Activated CD4-positive, alpha-beta T cell treated with anti-CD3 and anti-CD28 coated beads for 36 hours (primary cell): ENCODE data around the gene FFAR2. TPM values are rescaled to one million over a fixed set of nuclear protein-coding genes. Genes with fewer than 3 reads are reported as not detected.
"Not testable (repeated sequence)": the region's sequence is repeated elsewhere in the genome, so short reads cannot be mapped to it uniquely, and the experiment has no call there.

Experiments
- ATAC-seq: fragments of 200-7000 bp; cut with Tn5 transposase; one replicate; pipeline ENCODE4 v1.10.0; 2021; ENCODE audit warnings: mild to moderate bottlenecking, moderate library complexity
- CTCF ChIA-PET: fragments of 350-600 bp; sonication (Branson Sonifier 250); formaldehyde crosslinking; loops from one replicate; lab custom pipeline; 2021; ENCODE audit warnings: antibody characterized with exemption; lab: Charles Lee
- POLR2A ChIA-PET: fragments of 350-600 bp; sonication (Branson Sonifier 250); formaldehyde crosslinking; loops from one replicate; lab custom pipeline; 2021; ENCODE audit warnings: antibody characterized with exemption, inconsistent platforms; lab: Charles Lee
- DNase-seq: peaks from one replicate; pipeline ENCODE4 v3.0.0-alpha.2; 2020
- H3K27ac Mint-ChIP-seq: one replicate; pipeline ENCODE4 v1.8.0; 2021; ENCODE audit warnings: mixed read lengths
- H3K27me3 Mint-ChIP-seq: one replicate; pipeline ENCODE4 v1.8.0; 2021; ENCODE audit warnings: mixed read lengths
- H3K36me3 Mint-ChIP-seq: one replicate; pipeline ENCODE4 v1.8.0; 2021; ENCODE audit warnings: low read depth, mixed read lengths
- H3K4me1 Mint-ChIP-seq: one replicate; pipeline ENCODE4 v1.8.0; 2021; ENCODE audit warnings: mixed read lengths
- H3K4me3 Mint-ChIP-seq: one replicate; pipeline ENCODE4 v1.8.0; 2021; ENCODE audit warnings: mild to moderate bottlenecking, moderate library complexity, mixed read lengths
- H3K9me3 Mint-ChIP-seq: one replicate; pipeline ENCODE4 v1.8.0; 2021; ENCODE audit warnings: low read depth, mixed read lengths
- intact Hi-C, 2 experiments: fragments of 100-400 bp; cut with DNase I in 1 of 2; cut with micrococcal nuclease in 1 of 2; formaldehyde crosslinking; loops; one replicate each; pipeline versions ENCODE4 v1.14.2 to v1.15.1; 2022 to 2024; cut with DNase I, micrococcal nuclease
- total RNA-seq, 2 experiments: library from RNA; stranded (reverse); gene quantifications; one replicate each; pipeline ENCODE4 v1.2.3, GENCODE V29; 2021

The FFAR2 gene
- not detected for total RNA-seq

GRCh38 chr19:35447606-35448469, at the start of gene FFAR2:
Gene FFAR2 (plus strand): TSS chr19:35448257. CDS start chr19:35449715, 1,458 bp downstream.
- no peak for ATAC-seq
- CTCF ChIA-PET, result interaction anchor here (0.6 to 1.1 kb wide), 3 partner anchors 24 to 47 kb away, joined by 3 to 4 read pairs (median 3); no protein-coding TSS in a partner anchor
- H3K4me1 Mint-ChIP-seq, result peaks cover 44% of the 10 kb centered on the region
- peaks cover 21% of the 10 kb centered on the region for H3K27me3 Mint-ChIP-seq
- POLR2A ChIA-PET, result interaction anchor here (0.6 to 0.7 kb wide), 2 partner anchors 72 to 247 kb away, joined by 3 to 6 read pairs; no protein-coding TSS in a partner anchor
- no peaks in the 10 kb centered on the region for H3K9me3 Mint-ChIP-seq
- intact Hi-C loops, result no loop called here
- no peak within 1 kb of the TSS for H3K4me3 Mint-ChIP-seq
- no peak within 1 kb of the TSS for H3K27ac Mint-ChIP-seq
- no peaks in the 10 kb centered on the region for H3K36me3 Mint-ChIP-seq
- DNase-seq, result no peak

GRCh38 chr19:35398570-35398969, 49.5 kb upstream of the FFAR2 start:
- Mint-ChIP-seq H3K9me3 (no peaks in the 10 kb centered on the region), H3K27me3 (peaks cover 2% of the 10 kb centered on the region), H3K4me3 (no peak overlapping the region), H3K4me1 (peaks cover 2% of the 10 kb centered on the region), H3K36me3 (no peaks in the 10 kb centered on the region), H3K27ac (no peak overlapping the region)
- DNase-seq, result no peak
- intact Hi-C loops, result no loop called here
- POLR2A ChIA-PET, result no interaction called here
- ATAC-seq, result no peak
- CTCF ChIA-PET, result no interaction called here

GRCh38 chr19:35399231-35399630, 48.8 kb upstream of the FFAR2 start:
- H3K9me3 Mint-ChIP-seq, result no peaks in the 10 kb centered on the region
- H3K27me3 Mint-ChIP-seq, result no peaks in the 10 kb centered on the region
- no peaks in the 10 kb centered on the region for H3K36me3 Mint-ChIP-seq
- DNase-seq, result no peak
- CTCF ChIA-PET, result no interaction called here
- ATAC-seq, result no peak
- POLR2A ChIA-PET, result no interaction called here
- H3K4me1 Mint-ChIP-seq, result peaks cover 2% of the 10 kb centered on the region
- intact Hi-C loops, result no loop called here
- no peak overlapping the region for H3K4me3 Mint-ChIP-seq
- H3K27ac Mint-ChIP-seq, result no peak overlapping the region

DNA sequence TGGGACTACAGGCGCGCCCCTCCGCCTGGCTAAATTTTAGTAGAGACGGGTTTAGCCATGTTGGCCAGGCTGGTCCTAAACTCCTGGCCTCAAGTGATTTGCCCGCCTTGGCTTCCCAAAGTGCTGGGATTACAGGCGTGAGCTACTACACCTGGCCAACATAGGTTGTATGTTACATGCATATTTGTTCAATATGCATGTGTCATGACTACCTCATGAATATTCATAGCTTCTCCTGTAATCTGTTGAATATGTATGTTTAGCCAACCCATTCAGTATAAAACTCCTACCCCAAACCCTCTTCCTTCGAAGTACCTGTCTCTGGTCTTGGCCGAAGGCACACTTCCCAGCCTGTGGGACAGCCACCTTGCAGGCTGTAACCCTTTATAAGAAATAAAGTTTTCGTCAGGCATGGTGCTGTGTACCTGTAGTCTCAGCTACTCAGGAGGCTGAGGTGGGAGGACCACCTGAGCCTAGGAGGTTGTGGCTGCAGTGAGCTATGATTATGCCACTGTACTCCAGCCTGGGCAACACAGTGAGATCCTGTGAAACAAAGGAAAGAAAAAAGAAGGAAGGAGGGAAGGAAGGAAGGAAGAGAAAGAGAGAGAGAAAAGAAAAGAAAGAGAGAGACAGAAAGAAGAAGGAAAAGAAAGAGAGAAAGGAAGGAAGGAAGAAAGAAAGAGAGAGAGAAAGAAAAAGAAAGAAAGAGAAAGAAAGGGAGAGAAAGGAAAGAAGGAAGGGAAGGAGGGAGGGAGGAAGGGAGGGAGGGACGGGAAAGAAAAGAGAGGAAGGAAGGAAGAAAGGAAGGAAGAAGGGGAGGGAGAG, 47.9 kb upstream of the FFAR2 start:
- CTCF ChIA-PET, result no interaction called here
- no peak overlapping the region for H3K4me3 Mint-ChIP-seq
- DNase-seq (no peak), ATAC-seq (no peak)
- no peaks in the 10 kb centered on the region for H3K9me3 Mint-ChIP-seq
- no peak overlapping the region for H3K27ac Mint-ChIP-seq
- no peaks in the 10 kb centered on the region for H3K27me3 Mint-ChIP-seq
- intact Hi-C loops, result loop anchor here in 1 of 2 experiments (5.0 kb wide), 1 partner anchor 62 kb away; no protein-coding TSS in a partner anchor
- H3K4me1 Mint-ChIP-seq, result peaks cover 9% of the 10 kb centered on the region
- no peaks in the 10 kb centered on the region for H3K36me3 Mint-ChIP-seq
- POLR2A ChIA-PET, result no interaction called here

DNA sequence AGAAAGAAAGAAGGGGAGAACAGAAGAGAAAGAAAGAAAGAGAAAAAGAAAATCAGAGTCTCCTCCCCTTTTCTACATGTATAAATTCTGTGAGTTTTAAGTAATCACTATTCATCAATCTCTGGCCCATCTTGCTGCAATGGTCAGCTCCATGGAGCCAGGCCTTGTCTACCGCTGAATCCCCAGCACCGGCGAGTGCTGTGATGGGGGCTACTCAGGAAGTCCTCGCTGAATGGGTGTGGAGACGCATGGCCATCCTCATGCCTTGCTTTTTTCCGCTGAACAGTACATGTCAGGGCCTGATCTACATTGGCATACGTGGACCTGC, 47.3 kb upstream of the FFAR2 start:
- Mint-ChIP-seq H3K4me1 (peaks cover 14% of the 10 kb centered on the region), H3K36me3 (no peaks in the 10 kb centered on the region), H3K27ac (no peak overlapping the region), H3K27me3 (no peaks in the 10 kb centered on the region), H3K9me3 (no peaks in the 10 kb centered on the region), H3K4me3 (no peak overlapping the region)
- ChIA-PET POLR2A (no interaction called here), CTCF (interaction anchor here (0.6 to 1.0 kb wide), 2 partner anchors 17 to 48 kb away, joined by 3 read pairs; no protein-coding TSS in a partner anchor)
- intact Hi-C loops, result loop anchor here in 1 of 2 experiments (5.0 kb wide), 1 partner anchor 62 kb away; no protein-coding TSS in a partner anchor
- ATAC-seq, result no peak
- no peak for DNase-seq

DNA sequence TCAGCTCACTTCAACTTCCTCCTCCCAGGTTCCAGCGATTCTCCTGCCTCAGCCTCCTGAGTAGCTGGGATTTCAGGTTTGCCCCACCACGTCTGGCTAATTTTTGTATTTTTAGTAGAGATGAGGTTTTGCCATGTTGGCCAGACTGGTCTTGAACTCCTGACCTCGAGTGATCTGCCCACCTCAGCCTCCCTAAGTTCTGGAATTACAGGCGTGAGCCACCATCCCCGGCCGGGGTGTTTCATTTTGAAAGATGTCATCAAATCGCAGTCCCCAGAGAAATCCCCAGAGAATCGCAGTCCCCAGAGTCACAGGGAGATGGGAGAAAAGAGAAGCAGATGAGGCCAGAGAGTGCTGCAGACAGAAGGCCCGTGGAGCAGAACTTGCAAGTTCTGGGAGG, 46.6 kb upstream of the FFAR2 start:
- intact Hi-C loops, result loop anchor here in 1 of 2 experiments (5.0 kb wide), 1 partner anchor 61 kb away; no protein-coding TSS in a partner anchor
- H3K36me3 Mint-ChIP-seq, DNase-seq, H3K9me3 Mint-ChIP-seq, H3K27me3 Mint-ChIP-seq, ATAC-seq, POLR2A ChIA-PET, H3K27ac Mint-ChIP-seq, H3K4me3 Mint-ChIP-seq: not testable (repeated sequence)
- CTCF ChIA-PET, result interaction anchor here (1.0 to 1.5 kb wide), 2 partner anchors 33 to 49 kb away, joined by 3 read pairs; no protein-coding TSS in a partner anchor
- H3K4me1 Mint-ChIP-seq, result peaks cover 18% of the 10 kb centered on the region

DNA sequence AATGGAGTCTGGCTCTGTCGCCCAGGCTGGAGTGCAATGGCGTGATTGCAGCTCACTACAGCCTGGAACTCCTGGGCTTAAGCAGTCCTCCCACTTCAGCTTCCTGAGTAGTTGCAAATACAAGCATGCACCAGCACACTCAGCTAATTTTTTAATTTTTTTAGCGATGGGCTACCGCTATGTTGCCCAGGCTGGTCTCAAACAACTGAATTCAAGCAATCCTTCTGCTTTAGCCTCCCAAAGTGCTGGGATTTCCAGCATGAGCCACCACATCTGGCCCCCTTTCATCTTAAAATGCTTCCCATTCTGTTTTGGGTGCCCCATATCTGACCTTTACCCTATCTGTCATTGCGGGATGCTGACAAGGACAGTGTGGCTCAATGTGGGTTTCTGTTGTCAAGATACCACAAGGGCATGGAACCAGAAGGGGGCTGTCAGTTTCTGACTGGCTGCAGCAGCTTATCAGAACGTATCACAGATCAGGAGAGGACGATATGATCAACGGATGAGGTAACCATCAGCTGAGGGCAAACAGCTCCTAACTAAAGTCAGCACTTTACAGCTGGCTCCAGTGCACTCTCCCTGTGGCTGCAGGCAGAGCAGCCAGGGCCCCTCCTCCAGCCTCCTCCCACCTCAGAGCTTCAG, 44.8 kb upstream of the FFAR2 start:
- Mint-ChIP-seq H3K4me1 (peaks cover 18% of the 10 kb centered on the region), H3K27me3 (peaks cover 3% of the 10 kb centered on the region), H3K9me3 (no peaks in the 10 kb centered on the region), H3K36me3 (no peaks in the 10 kb centered on the region), H3K27ac (no peak overlapping the region), H3K4me3 (no peak overlapping the region)
- ChIA-PET POLR2A (no interaction called here), CTCF (interaction anchor here (1.0 to 1.5 kb wide), 2 partner anchors 35 to 56 kb away, joined by 3 to 4 read pairs; partner anchors contain the start of gene FFAR1)
- no peak for ATAC-seq
- intact Hi-C loops, result loop anchor here in 1 of 2 experiments (5.0 kb wide), 1 partner anchor 59 kb away; no protein-coding TSS in a partner anchor
- DNase-seq, result peak; percentile 24

GRCh38 chr19:35404879-35405622, 43.0 kb upstream of the FFAR2 start:
- POLR2A ChIA-PET, result interaction anchor here (0.5 kb wide), 1 partner anchor 41 kb away, joined by 5 read pairs; no protein-coding TSS in a partner anchor
- intact Hi-C loops, result loop anchor here (1.0 to 5.0 kb wide), 5 partner anchors 31 to 193 kb away; partner anchors contain the start of gene FFAR1 (in 1 of the 2)
- CTCF ChIA-PET, result interaction anchor here (0.7 to 0.8 kb wide), 2 partner anchors 37 to 136 kb away, joined by 3 to 4 read pairs; partner anchors contain the start of gene USF2
- H3K9me3 Mint-ChIP-seq, result no peaks in the 10 kb centered on the region
- peaks cover 8% of the 10 kb centered on the region for H3K27me3 Mint-ChIP-seq
- peak overlapping the region; percentile 88 for H3K27ac Mint-ChIP-seq
- H3K4me3 Mint-ChIP-seq, result no peak overlapping the region
- ATAC-seq, result peak; percentile 97
- peak; percentile 88 for DNase-seq
- H3K4me1 Mint-ChIP-seq, result peaks cover 18% of the 10 kb centered on the region
- H3K36me3 Mint-ChIP-seq, result no peaks in the 10 kb centered on the region

DNA sequence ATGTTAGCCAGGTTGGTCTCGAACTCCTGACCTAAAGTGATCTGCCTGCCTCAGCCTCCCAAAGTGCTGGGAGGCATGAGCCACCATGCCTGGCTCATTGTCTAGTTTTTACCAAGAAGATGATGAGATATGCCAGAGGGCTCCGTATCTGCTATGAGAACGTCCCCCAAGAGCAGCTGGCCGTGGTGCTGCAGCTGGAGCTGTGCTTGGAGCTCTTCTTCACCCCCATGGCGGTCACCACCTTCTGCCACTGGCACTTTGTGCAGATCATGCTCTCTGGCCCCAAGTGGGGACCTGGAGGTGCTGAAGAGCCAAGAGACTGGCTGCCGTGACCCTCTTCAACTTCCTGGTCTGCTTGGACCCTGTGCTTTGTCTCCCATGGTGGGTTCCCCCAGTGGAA, 40.4 kb upstream of the FFAR2 start:
- ChIA-PET CTCF (no interaction called here), POLR2A (no interaction called here)
- ATAC-seq, result no peak
- no peak overlapping the region for H3K27ac Mint-ChIP-seq
- DNase-seq, result no peak
- H3K4me1 Mint-ChIP-seq, result peaks cover 16% of the 10 kb centered on the region
- H3K4me3 Mint-ChIP-seq, result no peak overlapping the region
- intact Hi-C loops, result loop anchor here in 1 of 2 experiments (5.0 kb wide), 1 partner anchor 195 kb away; no protein-coding TSS in a partner anchor
- H3K27me3 Mint-ChIP-seq, result peaks cover 13% of the 10 kb centered on the region
- H3K9me3 Mint-ChIP-seq, result no peaks in the 10 kb centered on the region
- no peaks in the 10 kb centered on the region for H3K36me3 Mint-ChIP-seq
